ENCODE measurements around the gene TIMMDC1.
"Not testable (repeated sequence)": the region's sequence is repeated elsewhere in the genome, so short reads cannot be mapped to it uniquely, and the experiment has no call there.

TIMMDC1 gene

GRCh38 chr3:119557877-119558269, 59.5 kb downstream of the TIMMDC1 start:
- no peak for DNase-seq

GRCh38 chr3:119558626-119559317, 60.4 kb downstream of the TIMMDC1 start:
- DNase-seq = no peak

- peak; percentile 39 for DNase-seq
These were observed 61.2 kb downstream of the TIMMDC1 start, which contains the start of gene CD80 for GRCh38 chr3:119559441-119559963. TSS of gene CD80 (minus strand) at chr3:119559614. CDS start at chr3:119557728, 1,886 bp downstream.

GRCh38 chr3:119560160-119560559, 61.8 kb downstream of the TIMMDC1 start:
- no peak for DNase-seq

GRCh38 chr3:119562307-119562961, 64.1 kb downstream of the TIMMDC1 start:
- DNase-seq = no peak

GRCh38 chr3:119563334-119563733, 65.0 kb downstream of the TIMMDC1 start:
- DNase-seq = not testable (repeated sequence)

- DNase-seq = no peak
These were observed 70.8 kb downstream of the TIMMDC1 start for GRCh38 chr3:119569156-119569555.

GRCh38 chr3:119570229-119570628, 71.9 kb downstream of the TIMMDC1 start:
- no peak for DNase-seq

- DNase-seq = no peak
These were observed 72.9 kb downstream of the TIMMDC1 start for GRCh38 chr3:119571230-119571629.

- no peak for DNase-seq
These were observed 73.3 kb downstream of the TIMMDC1 start for GRCh38 chr3:119571688-119572087.
